ENCODE measurements around the gene CALML3. TPM values are rescaled to one million over a fixed set of nuclear protein-coding genes. Genes with fewer than 3 reads are reported as not detected.

Gene CALML3
- total RNA-seq (2022; extraction: Qiagen RNA extraction; ENCODE audit: low read depth): not detected in 5 replicates

GRCh38 chr10:5524641-5525560 is at the start of gene CALML3:
CALML3 (plus strand) TSS chr10:5524961; CDS start chr10:5525086, 125 bp downstream.

DNA sequence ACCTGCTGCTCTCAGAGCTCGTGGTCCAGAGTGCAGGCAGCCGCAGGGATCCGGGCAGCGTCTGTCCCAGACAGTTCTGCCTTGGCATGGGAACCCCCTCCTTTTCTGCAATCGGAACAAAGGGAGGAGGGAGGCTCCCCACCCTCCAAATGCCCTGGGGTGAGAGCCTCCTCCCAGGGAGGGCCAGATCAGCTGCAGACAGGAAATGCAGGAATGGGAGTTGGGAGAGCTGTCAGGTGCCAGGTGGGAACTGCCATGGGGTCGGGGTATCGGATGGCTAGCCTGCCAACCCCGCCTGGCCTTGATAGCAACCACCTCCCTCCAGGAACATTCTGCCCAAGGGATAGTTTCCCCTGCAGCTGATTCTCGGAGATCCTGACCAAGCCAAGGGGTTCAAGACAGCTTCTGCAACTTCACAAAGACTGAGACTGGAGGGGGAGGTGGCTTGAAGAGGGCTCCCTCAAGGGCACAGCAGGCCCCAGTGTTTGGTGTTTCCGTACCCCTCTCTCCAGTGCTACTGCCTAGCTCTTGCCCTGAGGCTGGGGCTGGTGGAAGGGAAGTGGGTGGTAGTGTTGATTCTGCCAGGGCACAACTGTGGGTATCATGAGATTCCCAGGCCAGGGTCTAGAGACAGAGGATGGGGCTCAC is 25.1 kb upstream of the CALML3 start, which contains the start of gene CALML5:
Gene CALML5 (minus strand): TSS at position 78 of the 648 bp plus-strand sequence. CDS start 132 bp downstream, outside the sequence.

Other genes with a start within 250 kb of the CALML3 start
- gene UCN3, start 160.0 kb upstream of the CALML3 start, total RNA-seq (2022; extraction: Qiagen RNA extraction; ENCODE audit: low read depth): not detected in 5 replicates
- 0.13 to 0.48 TPM (median 0.29 TPM) in 5 replicates for gene TUBAL3, start 120.1 kb upstream of the CALML3 start, total RNA-seq (2022; extraction: Qiagen RNA extraction; ENCODE audit: low read depth)
- gene NET1, start 112.4 kb upstream of the CALML3 start, total RNA-seq (2022; extraction: Qiagen RNA extraction; ENCODE audit: low read depth): 62.3 to 83.7 TPM (median 76.0 TPM) in 5 replicates
- not detected in 5 replicates for gene CALML5, start 25.4 kb upstream of the CALML3 start, total RNA-seq (2022; extraction: Qiagen RNA extraction; ENCODE audit: low read depth)
- 18.3 to 26.5 TPM (median 21.9 TPM) in 5 replicates for gene ASB13, start 141.6 kb downstream of the CALML3 start, total RNA-seq (2022; extraction: Qiagen RNA extraction; ENCODE audit: low read depth)
- gene TASOR2, start 159.9 kb downstream of the CALML3 start, total RNA-seq (2022; extraction: Qiagen RNA extraction; ENCODE audit: low read depth): 20.1 to 40.4 TPM (median 38.6 TPM) in 5 replicates